Activated CD4-positive, alpha-beta T cell treated with anti-CD3 and anti-CD28 coated beads, Interleukin-2, Interleukin-4, amounts not matched to agents 100 ng/mL and 50 ng/mL, durations not matched to agents 16 hours and 8 hours (primary cell): ENCODE data around the gene NAA25.
A peak's percentile ranks its signal among the peaks of the same experiment; 100 is the strongest.

ENCODE experiments used
- DNase-seq: peaks from one replicate; pipeline ENCODE4 v3.0.0-alpha.2; 2020; ENCODE audit warnings: low spot score

Gene NAA25

GRCh38 chr12:112108202-112109079, at the start of gene NAA25:
NAA25 (minus strand) TSS chr12:112108783; CDS start chr12:112108773, 10 bp downstream.
- DNase-seq = peak; percentile 91

- DNase-seq = no peak
Observed at GRCh38 chr12:112153893-112154219, 45.3 kb upstream of the NAA25 start.

- DNase-seq = no peak
Observed at GRCh38 chr12:112153181-112153892, 44.8 kb upstream of the NAA25 start.

GRCh38 chr12:112151766-112152541, 43.4 kb upstream of the NAA25 start:
- no peak for DNase-seq

GRCh38 chr12:112149596-112149995, 41.0 kb upstream of the NAA25 start:
- DNase-seq = no peak

GRCh38 chr12:112148031-112148513, 39.5 kb upstream of the NAA25 start:
- DNase-seq = no peak

GRCh38 chr12:112146123-112146522, 37.5 kb upstream of the NAA25 start:
- DNase-seq = no peak

- DNase-seq = no peak
Observed at GRCh38 chr12:112140728-112141127, 32.1 kb upstream of the NAA25 start.

- DNase-seq = no peak
Observed at GRCh38 chr12:112134731-112135130, 26.1 kb upstream of the NAA25 start.

- DNase-seq = no peak
Observed at GRCh38 chr12:112133418-112133817, 24.8 kb upstream of the NAA25 start.

- DNase-seq = no peak
Observed at GRCh38 chr12:112131686-112132085, 23.1 kb upstream of the NAA25 start.

- DNase-seq = peak; percentile 82
Observed at GRCh38 chr12:112130441-112130998, 21.9 kb upstream of the NAA25 start.

- no peak for DNase-seq
Observed at GRCh38 chr12:112126911-112127310, 18.3 kb upstream of the NAA25 start.

GRCh38 chr12:112126000-112126438, 17.4 kb upstream of the NAA25 start:
- no peak for DNase-seq

- DNase-seq = peak; percentile 99
Observed at GRCh38 chr12:112125250-112125999, 16.8 kb upstream of the NAA25 start, which contains the start of gene TRAFD1. TRAFD1 (plus strand) TSS chr12:112125560; CDS start chr12:112130523, 4,963 bp downstream.

GRCh38 chr12:112124918-112125249, 16.3 kb upstream of the NAA25 start:
- no peak for DNase-seq

GRCh38 chr12:112122823-112123690, 14.5 kb upstream of the NAA25 start:
- DNase-seq = no peak

- DNase-seq = no peak
Observed at GRCh38 chr12:112121780-112122565, 13.4 kb upstream of the NAA25 start.

- no peak for DNase-seq
Observed at GRCh38 chr12:112117685-112118084, 9.1 kb upstream of the NAA25 start.
